Umbilical cord (tissue), 2 donors: ENCODE results near the gene LCA5L. TPM values are rescaled to one million over a fixed set of nuclear protein-coding genes. Genes with fewer than 3 reads are reported as not detected.
"Not testable (repeated sequence)": the region's sequence is repeated elsewhere in the genome, so short reads cannot be mapped to it uniquely, and the experiment has no call there.

ENCODE experiments used
- DNase-seq: peaks from one replicate; pipeline ENCODE4 v3.0.0-alpha.2; 2015; ENCODE audit warnings: low spot score
- total RNA-seq: library from RNA; depleted of rRNA; stranded (reverse); fragments of >200 nt; gene quantifications from one replicate; pipeline ENCODE4 v1.2.3, GENCODE V29; 2014; ENCODE audit warnings: low replicate concordance; ENCODE audit not compliant: insufficient read depth

The LCA5L gene
- total RNA-seq, 1 donor from 2014 or later: 19.7 TPM

DNA sequence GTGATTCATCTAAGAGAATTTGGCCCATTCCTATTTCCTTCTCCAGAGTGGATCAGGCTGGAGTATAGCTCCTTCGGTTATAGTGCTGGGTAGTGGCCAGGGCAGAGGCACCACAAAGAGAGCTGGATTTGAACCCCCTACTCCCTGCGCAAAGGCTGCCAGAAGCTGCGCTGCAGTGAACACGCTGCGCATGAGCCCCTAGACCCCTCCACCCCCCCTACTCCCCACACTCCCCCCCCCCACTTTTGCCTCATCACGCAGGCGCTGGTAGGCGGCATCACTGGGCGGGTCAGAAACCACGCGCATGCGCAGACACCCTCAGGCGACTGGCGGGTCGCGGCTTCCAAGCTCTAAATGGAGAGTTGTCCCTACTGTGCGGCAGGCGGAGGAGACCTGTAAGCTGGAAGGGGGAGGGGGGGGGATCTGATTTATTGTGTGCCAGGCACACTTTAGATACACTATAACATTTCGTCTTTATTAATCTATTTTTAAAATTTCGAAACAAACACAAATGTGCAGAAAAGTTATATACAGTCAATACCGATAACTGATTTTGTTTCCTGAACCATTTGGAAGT lies 58.0 kb downstream of the LCA5L start:
- DNase-seq: peak; percentile 93

DNA sequence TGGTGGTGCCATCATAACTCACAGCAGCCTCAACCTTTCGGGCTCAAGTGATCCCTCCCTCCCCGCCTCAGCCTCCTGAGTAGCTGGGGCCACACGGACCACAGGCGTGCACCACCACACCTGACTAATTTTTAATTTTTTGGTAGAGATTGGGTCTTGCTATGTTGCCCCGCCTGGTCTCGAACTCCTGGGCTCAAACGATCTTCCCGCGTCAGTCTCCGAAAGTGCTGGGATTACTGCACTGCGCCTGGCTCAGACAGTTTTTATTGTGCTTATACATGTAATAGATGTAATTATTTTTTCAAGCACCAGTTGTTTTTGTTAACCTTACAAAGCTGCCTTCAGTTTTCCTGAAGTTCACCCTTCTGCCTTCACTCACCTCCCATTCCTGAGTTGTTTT lies 58.7 kb downstream of the LCA5L start:
- no peak for DNase-seq

DNA sequence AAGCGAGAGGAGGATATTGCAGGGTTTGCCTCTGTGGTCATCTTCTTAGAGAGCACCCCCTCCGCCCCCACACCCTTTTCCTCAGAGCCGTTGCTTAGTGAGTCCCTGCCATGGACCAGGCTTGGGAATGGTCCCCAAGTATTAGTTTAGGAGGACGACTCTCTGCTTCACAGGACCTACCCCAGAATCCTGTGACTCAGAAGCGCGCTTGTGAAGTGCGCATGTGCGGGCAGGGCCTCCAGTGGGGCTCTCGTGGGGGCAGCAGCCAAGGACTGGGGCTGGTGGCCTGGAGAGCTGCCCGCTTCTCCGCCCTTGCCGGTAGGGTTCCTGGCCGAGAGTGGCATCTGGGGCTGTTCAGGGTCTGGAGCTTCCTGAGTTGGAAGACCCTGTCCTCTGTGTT lies 59.4 kb downstream of the LCA5L start:
- DNase-seq: peak; percentile 42

GRCh38 chr21:39385299-39386145 lies 60.1 kb downstream of the LCA5L start:
- peak; percentile 93 for DNase-seq

- no peak for DNase-seq
Measured at GRCh38 chr21:39384674-39385298, 60.8 kb downstream of the LCA5L start.

DNA sequence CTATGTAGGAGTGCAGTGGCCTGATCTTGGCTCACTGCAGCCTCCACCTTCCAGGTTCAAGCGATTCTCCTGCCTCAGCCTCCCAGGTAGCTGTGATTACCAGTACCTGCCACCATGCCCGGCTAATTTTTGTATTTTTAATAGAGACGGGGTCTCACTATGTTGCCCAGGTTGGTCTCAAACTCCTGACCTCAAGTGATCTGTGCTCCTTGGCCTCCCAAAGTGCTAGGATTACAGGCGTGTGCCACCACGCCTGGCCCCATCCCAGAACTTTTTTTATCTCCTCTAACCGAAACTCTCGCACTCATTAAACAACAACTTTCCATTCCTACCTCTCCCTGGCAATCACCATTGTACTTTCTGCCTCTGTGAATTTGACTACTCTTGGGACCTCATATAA lies 63.5 kb downstream of the LCA5L start:
- not testable (repeated sequence) for DNase-seq

DNA sequence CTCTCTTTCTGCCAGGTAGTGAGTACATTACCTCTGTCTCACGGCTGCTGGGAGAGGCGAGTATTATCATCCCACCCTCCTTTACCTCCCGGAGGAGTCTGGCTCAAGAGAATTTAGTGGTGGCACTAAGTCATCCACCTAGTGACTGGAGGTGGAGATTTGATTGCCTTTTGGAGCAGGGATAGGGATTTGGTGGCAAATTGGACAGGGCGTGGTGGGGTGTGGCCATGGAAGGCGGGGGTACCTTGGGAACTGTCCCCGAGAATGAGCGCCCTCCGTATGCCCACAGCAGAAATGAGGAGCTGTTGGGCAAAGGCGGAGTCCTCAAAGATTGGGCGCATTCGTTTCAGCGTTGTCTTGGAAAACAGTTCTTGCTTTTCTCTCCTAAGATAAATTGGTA lies 64.6 kb downstream of the LCA5L start:
- DNase-seq: no peak

- DNase-seq: peak; percentile 98
Measured at GRCh38 chr21:39379986-39380891, 65.3 kb downstream of the LCA5L start.

DNA sequence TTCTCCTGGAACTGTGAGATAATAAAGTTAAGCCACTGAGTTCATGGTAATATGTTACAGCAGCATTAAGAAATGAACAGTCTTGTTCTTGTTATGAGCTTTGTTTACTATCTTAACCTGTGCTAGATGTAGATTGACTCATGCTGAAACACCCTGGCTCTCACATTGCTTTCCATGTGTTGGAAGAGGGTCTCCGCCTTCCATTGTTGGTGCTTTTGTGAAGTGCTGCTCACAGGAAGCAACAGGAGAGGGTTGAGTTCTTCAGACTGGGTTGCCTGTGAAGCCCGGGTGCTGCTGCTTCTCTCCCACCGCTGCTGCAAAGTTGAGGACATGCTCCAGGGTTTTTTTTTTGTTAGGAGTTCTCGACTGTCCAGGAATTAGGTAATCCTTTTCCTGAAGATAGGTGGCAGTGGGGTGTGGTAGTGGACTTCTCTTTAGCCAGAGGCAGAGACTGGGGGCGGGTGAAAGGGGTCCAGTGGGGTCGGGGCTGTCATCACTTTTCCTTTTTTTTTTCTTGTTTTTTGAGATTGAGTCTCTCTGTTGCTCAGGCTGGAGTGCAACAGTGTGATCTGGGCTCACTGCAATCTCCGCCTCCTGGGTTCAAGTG lies 68.0 kb downstream of the LCA5L start:
- DNase-seq: no peak

- DNase-seq: no peak
Measured at GRCh38 chr21:39375446-39375845, 70.1 kb downstream of the LCA5L start.

- no peak for DNase-seq
Measured at GRCh38 chr21:39374046-39374445, 71.5 kb downstream of the LCA5L start.

- peak; percentile 30 for DNase-seq
Measured at GRCh38 chr21:39373634-39374033, 71.9 kb downstream of the LCA5L start.

- not testable (repeated sequence) for DNase-seq
Measured at GRCh38 chr21:39369896-39370288, 75.7 kb downstream of the LCA5L start.

DNA sequence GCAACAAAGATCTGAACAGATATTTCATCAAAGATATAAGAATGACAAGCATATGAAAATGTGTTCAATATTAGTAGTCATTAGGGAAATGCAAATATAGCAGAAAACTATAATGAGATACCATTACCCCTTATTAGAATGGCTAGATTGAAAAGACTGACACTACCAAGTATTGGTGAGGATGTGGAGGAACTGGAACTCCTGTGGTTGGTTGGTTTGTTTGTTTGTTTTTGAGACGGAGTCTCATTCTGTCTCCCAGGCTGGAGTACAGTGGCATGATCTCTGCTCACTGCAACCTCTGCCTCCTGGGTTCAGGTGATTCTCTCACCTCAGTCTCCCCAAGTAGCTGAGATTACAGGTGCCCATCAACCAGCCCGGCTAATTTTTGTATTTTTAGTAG lies 77.8 kb downstream of the LCA5L start:
- no peak for DNase-seq

- DNase-seq: no peak
Measured at GRCh38 chr21:39366563-39366962, 79.0 kb downstream of the LCA5L start.

DNA sequence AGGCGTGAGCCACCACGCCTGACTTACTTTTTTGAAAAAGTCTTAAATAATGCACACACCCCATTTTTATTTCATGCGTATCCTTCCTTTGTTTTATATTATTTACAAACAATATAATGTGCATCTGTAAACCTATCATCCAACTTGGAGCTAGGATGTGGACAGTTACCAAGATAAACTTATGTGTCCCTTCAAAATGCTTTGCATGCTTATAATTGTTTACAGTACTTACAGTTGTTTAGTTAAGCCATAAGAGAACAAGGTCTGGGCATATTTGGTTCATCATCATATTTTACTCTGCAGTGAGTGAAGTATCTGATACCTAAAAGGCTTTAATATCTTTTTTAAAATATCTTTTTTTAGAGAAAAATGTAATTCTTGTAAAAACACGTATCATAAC lies 80.6 kb downstream of the LCA5L start:
- no peak for DNase-seq

GRCh38 chr21:39363607-39364555 lies 81.7 kb downstream of the LCA5L start:
- no peak for DNase-seq

GRCh38 chr21:39362733-39363132 lies 82.8 kb downstream of the LCA5L start:
- DNase-seq: no peak

- DNase-seq: no peak
Measured at GRCh38 chr21:39359382-39359781, 86.2 kb downstream of the LCA5L start.
